Type B pancreatic cell (in vitro differentiated cells): ENCODE results near the gene FAM187B. TPM values are rescaled to one million over a fixed set of nuclear protein-coding genes. Genes with fewer than 3 reads are reported as not detected.

Source experiments
- DNase-seq: peaks from one replicate; pipeline ENCODE4 v3.0.0; 2021; ENCODE audit warnings: mixed read lengths; ENCODE audit not compliant: unreplicated experiment; ENCODE audit errors: extremely low spot score
- H3K27ac Mint-ChIP-seq: 2 replicates; pipeline ENCODE4 v1.8.0; 2021; ENCODE audit warnings: mild to moderate bottlenecking, mixed read lengths
- H3K27me3 Mint-ChIP-seq: 2 replicates; pipeline ENCODE4 v1.8.0; 2021; ENCODE audit warnings: mixed read lengths
- H3K36me3 Mint-ChIP-seq: 2 replicates; pipeline ENCODE4 v1.8.0; 2021; ENCODE audit warnings: mixed read lengths
- H3K4me1 Mint-ChIP-seq: one replicate; pipeline ENCODE4 v1.8.0; 2021; ENCODE audit warnings: mixed read lengths; ENCODE audit not compliant: unreplicated experiment
- H3K4me3 Mint-ChIP-seq: 2 replicates; pipeline ENCODE4 v1.8.0; 2021; ENCODE audit warnings: mild to moderate bottlenecking, mixed read lengths
- H3K9me3 Mint-ChIP-seq: 2 replicates; pipeline ENCODE4 v1.8.0; 2021; ENCODE audit warnings: mixed read lengths
- total RNA-seq: library from RNA; stranded (reverse); gene quantifications from 2 replicates; pipeline ENCODE4 v1.2.1, GENCODE V29; 2021; ENCODE audit warnings: low replicate concordance
- TF ChIP-seq, protein P1 (sequence below): fragments of 200-600 bp; sonication (generic); conservative IDR thresholded peaks from 2 replicates; pipeline ENCODE4 v1.5.0; 2021; ENCODE audit warnings: antibody characterized with exemption, mild to moderate bottlenecking

FAM187B gene
- total RNA-seq, 1 donor from 2014 or later: not detected

- Mint-ChIP-seq H3K36me3 (peaks cover 7% of the 10 kb centered on the region), H3K4me1 (peaks cover 14% of the 10 kb centered on the region)
- TF ChIP-seq, protein P1, sequence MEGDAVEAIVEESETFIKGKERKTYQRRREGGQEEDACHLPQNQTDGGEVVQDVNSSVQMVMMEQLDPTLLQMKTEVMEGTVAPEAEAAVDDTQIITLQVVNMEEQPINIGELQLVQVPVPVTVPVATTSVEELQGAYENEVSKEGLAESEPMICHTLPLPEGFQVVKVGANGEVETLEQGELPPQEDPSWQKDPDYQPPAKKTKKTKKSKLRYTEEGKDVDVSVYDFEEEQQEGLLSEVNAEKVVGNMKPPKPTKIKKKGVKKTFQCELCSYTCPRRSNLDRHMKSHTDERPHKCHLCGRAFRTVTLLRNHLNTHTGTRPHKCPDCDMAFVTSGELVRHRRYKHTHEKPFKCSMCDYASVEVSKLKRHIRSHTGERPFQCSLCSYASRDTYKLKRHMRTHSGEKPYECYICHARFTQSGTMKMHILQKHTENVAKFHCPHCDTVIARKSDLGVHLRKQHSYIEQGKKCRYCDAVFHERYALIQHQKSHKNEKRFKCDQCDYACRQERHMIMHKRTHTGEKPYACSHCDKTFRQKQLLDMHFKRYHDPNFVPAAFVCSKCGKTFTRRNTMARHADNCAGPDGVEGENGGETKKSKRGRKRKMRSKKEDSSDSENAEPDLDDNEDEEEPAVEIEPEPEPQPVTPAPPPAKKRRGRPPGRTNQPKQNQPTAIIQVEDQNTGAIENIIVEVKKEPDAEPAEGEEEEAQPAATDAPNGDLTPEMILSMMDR: no peak
Measured at GRCh38 chr19:35256566-35256965, 28.0 kb upstream of the FAM187B start.

DNA sequence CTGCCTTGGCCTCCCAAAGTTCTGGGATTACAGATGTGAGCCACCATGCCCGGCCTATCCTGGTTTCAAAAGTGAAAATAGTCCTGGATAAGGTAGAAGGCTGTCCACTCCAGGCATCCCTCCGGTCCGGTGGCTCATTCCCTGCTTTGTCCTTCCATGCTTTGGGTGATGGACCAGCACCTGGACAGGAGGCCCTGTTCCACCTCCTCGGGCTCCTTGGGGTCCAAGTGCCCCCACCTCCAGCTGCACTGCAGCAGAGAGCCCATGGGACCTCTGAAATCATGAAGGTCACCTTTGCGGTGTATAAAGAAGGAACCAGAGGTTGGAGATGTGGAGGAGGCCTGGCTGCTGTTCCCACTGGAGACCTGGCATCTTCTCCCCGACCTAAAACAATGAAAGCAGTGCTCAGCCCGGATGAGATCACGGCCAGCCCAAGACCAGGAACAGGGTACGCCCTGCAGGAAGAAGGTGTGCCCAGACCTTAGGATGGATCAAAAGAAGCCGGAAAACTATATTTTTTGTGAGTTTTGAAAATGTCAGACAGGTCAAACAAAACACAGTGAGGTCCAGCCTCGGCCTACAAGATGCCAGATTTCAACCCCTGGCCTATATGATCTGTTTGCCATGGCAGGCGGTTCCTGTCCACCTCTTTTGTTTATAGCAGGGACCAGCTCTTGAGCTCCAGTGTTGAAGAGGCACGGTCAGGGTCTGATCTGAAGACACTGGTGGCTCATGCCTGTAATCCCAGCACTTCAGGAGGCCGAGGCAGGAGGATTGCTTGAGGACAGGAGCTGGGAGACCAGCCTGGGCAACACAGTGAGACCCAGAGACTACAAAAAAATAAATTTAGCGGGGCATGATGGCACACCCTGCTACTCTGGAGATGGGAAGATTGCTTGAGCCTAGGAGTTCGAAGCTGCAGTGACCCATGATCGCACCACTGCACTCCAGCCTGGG, 26.1 kb upstream of the FAM187B start:
- Mint-ChIP-seq H3K4me3 (no peak overlapping the region), H3K27ac (peak overlapping the region; percentile 40), H3K27me3 (peaks cover 17% of the 10 kb centered on the region), H3K4me1 (peaks cover 15% of the 10 kb centered on the region), H3K36me3 (peaks cover 7% of the 10 kb centered on the region), H3K9me3 (no peaks in the 10 kb centered on the region)
- TF ChIP-seq, protein P1: no peak
- peak; percentile 53 for DNase-seq

More at GRCh38 chr19:35256566-35256965, 28.0 kb upstream of the FAM187B start:
- DNase-seq: no peak
- Mint-ChIP-seq H3K9me3 (no peaks in the 10 kb centered on the region), H3K27me3 (no peaks in the 10 kb centered on the region), H3K4me3 (no peak overlapping the region), H3K27ac (peak overlapping the region; percentile 48)

GRCh38 chr19:35253316-35254286, 25.1 kb upstream of the FAM187B start:
- Mint-ChIP-seq H3K4me3 (peak overlapping the region; percentile 36), H3K27ac (no peak overlapping the region), H3K36me3 (peaks cover 7% of the 10 kb centered on the region), H3K27me3 (peaks cover 27% of the 10 kb centered on the region), H3K4me1 (peaks cover 23% of the 10 kb centered on the region), H3K9me3 (no peaks in the 10 kb centered on the region)
- TF ChIP-seq, protein P1: no peak
- DNase-seq: peak; percentile 40

DNA sequence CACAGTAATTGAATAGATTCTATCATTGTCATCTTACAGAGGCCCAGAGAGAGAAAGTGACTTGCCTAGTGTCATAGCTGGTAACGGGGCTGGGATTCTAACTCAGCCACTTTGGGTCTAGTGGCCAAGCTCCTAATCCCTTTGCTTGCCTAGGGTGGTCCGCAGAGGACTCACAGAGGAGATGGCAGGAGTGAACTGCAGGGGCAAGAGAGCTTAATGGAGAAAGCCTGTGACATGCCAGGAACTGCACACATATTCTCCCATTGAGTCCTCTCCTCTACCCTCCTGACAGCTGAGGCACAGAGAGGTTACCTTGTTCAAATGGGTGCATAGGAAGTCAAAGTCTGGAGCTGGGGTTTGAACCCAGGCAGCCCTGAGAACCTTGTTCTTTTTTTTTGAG, 22.9 kb upstream of the FAM187B start:
- Mint-ChIP-seq H3K4me1 (peaks cover 17% of the 10 kb centered on the region), H3K9me3 (no peaks in the 10 kb centered on the region), H3K27me3 (peaks cover 42% of the 10 kb centered on the region), H3K27ac (peak overlapping the region; percentile 68), H3K36me3 (peaks cover 7% of the 10 kb centered on the region), H3K4me3 (peak overlapping the region; percentile 97)
- TF ChIP-seq, protein P1: no peak
- DNase-seq: peak; percentile 34

GRCh38 chr19:35249848-35250711, 21.5 kb upstream of the FAM187B start:
- Mint-ChIP-seq H3K36me3 (peaks cover 1% of the 10 kb centered on the region), H3K4me1 (peaks cover 13% of the 10 kb centered on the region), H3K4me3 (peak overlapping the region; percentile 97), H3K9me3 (no peaks in the 10 kb centered on the region), H3K27me3 (peaks cover 50% of the 10 kb centered on the region), H3K27ac (peak overlapping the region; percentile 98)
- DNase-seq: peak; percentile 53
- TF ChIP-seq, protein P1: no peak
